HS-5 (cell line): ENCODE data around the gene LHB.

ENCODE experiments used
- DNase-seq: peaks from one replicate; pipeline ENCODE4 v3.0.0-alpha.2; 2012; ENCODE audit warnings: low read depth

The LHB gene

GRCh38 chr19:48975947-48976847 is 40.7 kb downstream of the LHB start:
- DNase-seq = no peak

- no peak for DNase-seq
Observed at GRCh38 chr19:48970923-48971395, 45.9 kb downstream of the LHB start.

- no peak for DNase-seq
Observed at GRCh38 chr19:48970139-48970766, 46.6 kb downstream of the LHB start.

GRCh38 chr19:48969276-48970138 is 47.4 kb downstream of the LHB start:
- no peak for DNase-seq

GRCh38 chr19:48968813-48969218 is 48.1 kb downstream of the LHB start:
- no peak for DNase-seq

GRCh38 chr19:48968179-48968661 is 48.7 kb downstream of the LHB start:
- DNase-seq = no peak

- peak; percentile 42 for DNase-seq
Observed at GRCh38 chr19:48967346-48968178, 49.3 kb downstream of the LHB start.

- DNase-seq = no peak
Observed at GRCh38 chr19:48966541-48967345, 50.1 kb downstream of the LHB start.
